Left cardiac atrium (tissue), 2 donors: ENCODE data around the gene ZBTB26. TPM values are rescaled to one million over a fixed set of nuclear protein-coding genes. Genes with fewer than 3 reads are reported as not detected.

Experiments
- total RNA-seq, 2 donors: library from RNA; stranded (reverse); fragmentation: NEBNext Ultra II Directional; extraction: Animal tissue kit (Norgen Biotek cat#: 25700); gene quantifications; one replicate each; pipeline ENCODE4 v1.2.1, GENCODE V29; 2021
- donor health status: DM: no; HTN: yes; CAD: no; lungs with severe emphysema.
- donor health status: DM: yes; HTN: yes; CAD: no.

ZBTB26 gene
- total RNA-seq, 2 donors from 2014 or later: 3.6 to 6.2 TPM

Other genes starting within 250 kb of the ZBTB26 start
- gene OR1L4, start 207.5 kb downstream of the ZBTB26 start, total RNA-seq: not detected
- not detected for gene OR1L6, start 189.2 kb downstream of the ZBTB26 start, total RNA-seq
- not detected for gene OR5C1, start 142.6 kb downstream of the ZBTB26 start, total RNA-seq
- gene OR1K1, start 131.4 kb downstream of the ZBTB26 start, total RNA-seq: not detected
- 10 to 100 TPM in 1 of 2 donors, 1 to 10 TPM in 1; 9.2 to 11.9 TPM for gene PDCL, start 102.9 kb downstream of the ZBTB26 start, total RNA-seq
- gene RC3H2, start 26.2 kb downstream of the ZBTB26 start, total RNA-seq: 10 to 100 TPM; 36.7 to 41.1 TPM
- 1 to 10 TPM; 5.4 to 7.3 TPM for gene ZBTB6, start 18.2 kb downstream of the ZBTB26 start, total RNA-seq
- gene RABGAP1, start 9.5 kb upstream of the ZBTB26 start, total RNA-seq: 10 to 100 TPM; 38.0 to 40.8 TPM
- under 1 TPM; 0.21 to 0.55 TPM for gene GPR21, start 102.2 kb upstream of the ZBTB26 start, total RNA-seq